MM.1S (cell line): ENCODE results near the gene ITPRIP.

Experiments
- EZH2 ChIP-seq: fragments of 300-600 bp; sonication (generic); optimal IDR thresholded peaks from 2 replicates; pipeline ENCODE3; 2017; ENCODE audit warnings: low read depth, mild to moderate bottlenecking, antibody characterized with exemption, low read length, mixed read lengths
- TF ChIP-seq, protein P1 (sequence below): fragments of 300-600 bp; sonication (generic); IDR thresholded peaks from 2 replicates; pipeline ENCODE4 v1.5.1; 2016; ENCODE audit warnings: antibody characterized with exemption, low read length, mixed read lengths

DNA sequence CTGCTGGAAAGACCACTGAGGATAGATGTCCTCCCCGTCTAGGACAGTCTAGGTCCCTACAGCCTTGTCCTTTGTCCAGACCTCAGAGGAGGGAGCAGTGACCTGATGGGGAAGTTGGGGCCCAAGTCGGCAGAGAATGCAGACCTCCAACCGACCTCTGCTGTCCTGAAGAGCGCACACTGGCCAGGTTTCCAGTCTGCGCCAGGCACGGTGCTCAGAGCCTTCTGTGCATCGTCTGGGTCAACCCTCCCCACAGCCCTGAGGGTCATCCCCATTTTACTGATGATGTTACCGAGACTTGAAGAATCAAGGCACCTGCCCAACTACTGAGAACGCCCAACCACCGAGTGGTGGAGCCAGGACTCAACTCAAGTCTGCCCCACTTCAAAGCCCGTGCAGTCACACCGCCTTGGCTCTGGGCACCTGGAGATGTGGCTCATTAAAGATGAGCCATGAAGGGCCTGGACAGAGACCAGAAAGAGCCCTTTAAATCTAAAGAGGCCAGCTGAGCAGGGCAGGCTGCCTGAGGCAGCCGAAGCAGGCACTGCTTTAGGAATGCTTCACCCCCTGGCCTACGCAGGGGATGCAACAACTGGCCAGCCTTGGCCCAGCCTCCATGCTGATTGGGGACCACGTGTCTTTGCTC lies 4.4 kb downstream of the ITPRIP start:
- TF ChIP-seq, protein P1, sequence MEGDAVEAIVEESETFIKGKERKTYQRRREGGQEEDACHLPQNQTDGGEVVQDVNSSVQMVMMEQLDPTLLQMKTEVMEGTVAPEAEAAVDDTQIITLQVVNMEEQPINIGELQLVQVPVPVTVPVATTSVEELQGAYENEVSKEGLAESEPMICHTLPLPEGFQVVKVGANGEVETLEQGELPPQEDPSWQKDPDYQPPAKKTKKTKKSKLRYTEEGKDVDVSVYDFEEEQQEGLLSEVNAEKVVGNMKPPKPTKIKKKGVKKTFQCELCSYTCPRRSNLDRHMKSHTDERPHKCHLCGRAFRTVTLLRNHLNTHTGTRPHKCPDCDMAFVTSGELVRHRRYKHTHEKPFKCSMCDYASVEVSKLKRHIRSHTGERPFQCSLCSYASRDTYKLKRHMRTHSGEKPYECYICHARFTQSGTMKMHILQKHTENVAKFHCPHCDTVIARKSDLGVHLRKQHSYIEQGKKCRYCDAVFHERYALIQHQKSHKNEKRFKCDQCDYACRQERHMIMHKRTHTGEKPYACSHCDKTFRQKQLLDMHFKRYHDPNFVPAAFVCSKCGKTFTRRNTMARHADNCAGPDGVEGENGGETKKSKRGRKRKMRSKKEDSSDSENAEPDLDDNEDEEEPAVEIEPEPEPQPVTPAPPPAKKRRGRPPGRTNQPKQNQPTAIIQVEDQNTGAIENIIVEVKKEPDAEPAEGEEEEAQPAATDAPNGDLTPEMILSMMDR, result no peak
- no peak for TF ChIP-seq EZH2
